HG02798 (cell line): ENCODE results near the gene LOXHD1.

ENCODE experiments used
- ATAC-seq: cut with Tn5 transposase; IDR thresholded peaks from one replicate; pipeline ENCODE4 v1.9.1; 2021; ENCODE audit warnings: mild to moderate bottlenecking; ENCODE audit not compliant: unreplicated experiment, poor library complexity

Gene LOXHD1

GRCh38 chr18:46581648-46582047 lies 75.4 kb downstream of the LOXHD1 start:
- ATAC-seq = no peak

GRCh38 chr18:46578987-46579386 lies 78.0 kb downstream of the LOXHD1 start:
- ATAC-seq = no peak

- ATAC-seq = no peak
Measured at GRCh38 chr18:46577546-46577945, 79.5 kb downstream of the LOXHD1 start.

- no peak for ATAC-seq
Measured at GRCh38 chr18:46575851-46576250, 81.2 kb downstream of the LOXHD1 start.

- ATAC-seq = no peak
Measured at GRCh38 chr18:46574743-46575115, 82.3 kb downstream of the LOXHD1 start.

GRCh38 chr18:46574000-46574742 lies 82.8 kb downstream of the LOXHD1 start:
- ATAC-seq = peak; percentile 62

- ATAC-seq = no peak
Measured at GRCh38 chr18:46573156-46573555, 83.9 kb downstream of the LOXHD1 start.

- ATAC-seq = no peak
Measured at GRCh38 chr18:46571756-46572155, 85.3 kb downstream of the LOXHD1 start.

GRCh38 chr18:46570666-46571065 lies 86.4 kb downstream of the LOXHD1 start:
- ATAC-seq = no peak

GRCh38 chr18:46570134-46570533 lies 86.9 kb downstream of the LOXHD1 start:
- no peak for ATAC-seq

- no peak for ATAC-seq
Measured at GRCh38 chr18:46569211-46569610, 87.8 kb downstream of the LOXHD1 start.

- ATAC-seq = no peak
Measured at GRCh38 chr18:46567196-46567595, 89.8 kb downstream of the LOXHD1 start.

GRCh38 chr18:46566111-46566510 lies 90.9 kb downstream of the LOXHD1 start:
- ATAC-seq = no peak

- ATAC-seq = no peak
Measured at GRCh38 chr18:46565256-46565655, 91.8 kb downstream of the LOXHD1 start.

GRCh38 chr18:46563317-46563716 lies 93.7 kb downstream of the LOXHD1 start:
- no peak for ATAC-seq

GRCh38 chr18:46562674-46563192 lies 94.3 kb downstream of the LOXHD1 start:
- no peak for ATAC-seq

- ATAC-seq = no peak
Measured at GRCh38 chr18:46560671-46561045, 96.4 kb downstream of the LOXHD1 start.

- no peak for ATAC-seq
Measured at GRCh38 chr18:46559946-46560670, 96.9 kb downstream of the LOXHD1 start.

GRCh38 chr18:46559296-46559695 lies 97.7 kb downstream of the LOXHD1 start:
- no peak for ATAC-seq

GRCh38 chr18:46556590-46557206 lies 100.3 kb downstream of the LOXHD1 start:
- no peak for ATAC-seq

GRCh38 chr18:46555724-46556123 lies 101.3 kb downstream of the LOXHD1 start:
- ATAC-seq = no peak
